ENCODE results near the gene LRRC45.

LRRC45 gene

GRCh38 chr17:82053556-82054263 is 30.6 kb downstream of the LRRC45 start:
- no peak for DNase-seq

GRCh38 chr17:82054351-82055022 is 31.4 kb downstream of the LRRC45 start:
- no peak for DNase-seq

GRCh38 chr17:82055023-82055964 is 32.2 kb downstream of the LRRC45 start:
- no peak for DNase-seq

GRCh38 chr17:82055965-82056728 is 33.0 kb downstream of the LRRC45 start:
- no peak for DNase-seq

GRCh38 chr17:82056729-82057621 is 33.9 kb downstream of the LRRC45 start:
- no peak for DNase-seq

- no peak for DNase-seq
Observed at GRCh38 chr17:82058230-82058854, 35.2 kb downstream of the LRRC45 start.

DNA sequence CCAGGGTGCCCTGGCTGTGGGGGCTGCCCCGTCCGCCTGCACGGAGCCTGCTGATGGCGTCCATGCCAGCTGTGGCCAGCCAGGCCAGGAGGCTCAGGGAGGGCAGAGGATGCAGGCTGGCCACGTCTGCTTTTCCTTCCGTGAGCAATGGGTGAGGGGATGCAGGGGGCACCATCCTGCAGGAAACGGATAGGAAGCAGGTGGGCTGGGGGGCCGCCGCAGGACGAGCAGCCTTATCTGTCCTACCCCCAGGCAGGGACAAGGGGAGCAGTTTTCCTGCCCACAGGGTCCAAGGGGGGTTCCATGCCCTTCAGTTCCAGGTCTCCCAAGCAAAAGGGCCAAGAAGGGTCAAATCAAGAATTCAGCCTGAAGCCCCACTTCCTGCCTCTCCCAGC is 35.7 kb downstream of the LRRC45 start:
- no peak for DNase-seq

- DNase-seq, result no peak
Observed at GRCh38 chr17:82059272-82060000, 36.3 kb downstream of the LRRC45 start.

- DNase-seq, result no peak
Observed at GRCh38 chr17:82060001-82060380, 36.9 kb downstream of the LRRC45 start.

GRCh38 chr17:82060614-82061013 is 37.5 kb downstream of the LRRC45 start:
- DNase-seq, result no peak

DNA sequence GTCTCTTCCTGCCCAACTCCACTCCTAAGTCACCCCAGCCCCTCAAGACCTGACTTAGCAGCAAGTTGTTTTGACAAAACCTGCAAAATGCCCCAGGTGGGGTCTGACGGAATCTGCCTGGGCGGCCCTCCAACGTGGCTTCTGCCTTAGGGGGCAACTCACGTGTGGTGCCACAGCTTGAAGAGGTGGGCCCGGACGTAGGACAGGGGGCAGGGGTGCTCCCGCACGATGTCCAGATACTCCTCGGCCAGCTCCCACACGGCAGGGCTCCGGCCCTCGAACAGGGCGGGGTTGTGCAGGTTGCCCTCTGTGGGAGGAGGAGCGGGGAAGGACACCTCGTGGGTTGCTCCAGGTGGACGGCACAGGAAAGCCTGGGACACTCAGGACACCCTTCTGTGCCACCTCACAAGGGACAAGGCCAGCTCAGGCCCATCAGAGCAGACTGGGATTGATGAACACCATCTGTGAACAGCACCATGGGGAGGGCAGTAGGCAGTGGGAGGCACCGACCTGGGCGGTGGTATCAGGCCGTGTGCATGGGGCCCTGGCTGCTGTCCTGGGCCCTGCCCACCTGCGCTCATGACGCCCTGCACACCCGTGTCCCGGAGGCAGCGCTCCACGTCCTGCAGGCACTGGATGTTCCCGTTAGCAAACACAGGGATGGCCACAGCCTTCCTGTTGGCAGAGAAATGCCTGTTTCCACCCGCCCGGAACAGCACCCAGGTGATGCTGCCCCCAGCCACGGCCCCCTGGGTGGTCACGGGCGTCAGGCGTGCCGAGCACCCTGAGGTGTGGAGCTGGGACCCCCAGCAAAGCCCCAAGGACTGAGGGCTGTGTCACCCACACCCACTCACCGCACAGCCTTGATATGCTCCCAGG is 38.2 kb downstream of the LRRC45 start:
- no peak for DNase-seq

GRCh38 chr17:82062076-82062983 is 39.2 kb downstream of the LRRC45 start:
- DNase-seq, result no peak

GRCh38 chr17:82062984-82063368 is 39.9 kb downstream of the LRRC45 start:
- no peak for DNase-seq

- DNase-seq, result no peak
Observed at GRCh38 chr17:82063424-82064415, 40.6 kb downstream of the LRRC45 start.

DNA sequence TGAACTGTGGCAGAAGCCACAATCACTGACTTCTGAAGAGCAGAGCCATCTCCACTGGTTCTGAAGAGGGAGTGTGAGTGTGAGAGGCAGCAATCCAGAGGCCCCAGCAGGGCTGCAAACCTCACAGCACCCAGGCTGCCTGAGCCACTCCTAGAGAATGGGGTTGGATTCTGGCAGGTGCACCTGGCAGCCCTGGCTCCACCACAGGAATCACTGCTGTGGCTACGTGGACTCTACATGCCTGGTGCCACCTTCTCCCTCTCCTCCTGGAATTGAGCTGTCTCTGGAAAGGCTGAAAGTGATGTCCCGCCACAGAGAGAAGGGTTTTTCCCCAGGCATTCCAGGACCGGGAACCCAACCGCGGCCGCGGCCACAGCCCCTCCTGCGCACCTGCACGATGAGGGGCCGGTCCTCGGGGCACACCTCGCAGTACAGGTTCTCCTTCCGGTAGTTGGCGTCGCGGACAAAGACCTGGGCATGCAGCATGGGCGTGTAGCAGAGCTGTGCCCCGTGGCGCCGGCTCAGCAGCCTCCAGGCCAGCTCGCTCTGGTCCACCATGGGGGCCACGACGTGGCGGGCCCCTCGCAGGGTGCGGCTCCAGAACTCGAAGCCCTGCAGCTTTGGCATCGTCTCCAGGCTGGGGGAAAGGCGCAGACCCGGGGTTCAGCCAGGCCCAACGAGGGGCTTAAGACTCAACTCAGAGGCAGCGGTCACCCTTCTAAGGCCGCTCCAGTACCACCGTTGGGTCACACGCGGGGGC is 41.5 kb downstream of the LRRC45 start:
- DNase-seq, result no peak

GRCh38 chr17:82065193-82065637 is 42.1 kb downstream of the LRRC45 start:
- peak in 1 of 2 donors; percentile 18 for DNase-seq
